A549 (cell line): Measurements from ENCODE around the gene CCDC197. TPM values are rescaled to one million over a fixed set of nuclear protein-coding genes. Genes with fewer than 3 reads are reported as not detected.

ENCODE experiments used
- ATAC-seq, 2 experiments: fragments of 200-7000 bp in 1 of 2; fragments of >200 bp in 1 of 2; cut with Nextera tagmentation in 1 of 2; cut with Tn5 transposase in 1 of 2; 3 replicates each; pipeline versions ENCODE4 v1.8.0 to v1.9.1; 2018 to 2020; ENCODE audit warnings: mild to moderate bottlenecking in 1 of 2, moderate library complexity in 1 of 2
- CTCF ChIA-PET: fragments of 300-600 bp; sonication (Branson Sonifier 250); formaldehyde crosslinking; extraction: SDS; loops from one replicate; lab custom pipeline; 2021; ENCODE audit warnings: antibody characterized with exemption, inconsistent platforms; lab: Yijun Ruan, JAX
- POLR2A ChIA-PET: fragments of 350-600 bp; formaldehyde crosslinking; extraction: SDS; loops from one replicate; lab custom pipeline; 2021; ENCODE audit warnings: antibody characterized with exemption, inconsistent platforms; lab: Yijun Ruan, JAX
- DNase-seq, 2 experiments: peaks; one replicate each; pipeline versions ENCODE4 v3.0.0 to v3.0.0-alpha.2; 2011 to 2016; ENCODE audit warnings: low read depth in 1 of 2, low spot score in 1 of 2
- FAIRE-seq: peaks from 2 replicates; lab custom pipeline; 2011; peaks lifted over from hg19 to GRCh38; lab: Jason Lieb, UNC
- H3K27ac ChIP-seq, 2 experiments: fragments of >200 bp; sonication (Bioruptor Twin); formaldehyde crosslinking; 3 replicates each; pipeline ENCODE4 v1.5.1; 2016 to 2017
- H3K4me1 ChIP-seq: fragments of >200 bp; sonication (Bioruptor Twin); formaldehyde crosslinking; 3 replicates; pipeline ENCODE4 v1.6.1; 2016
- H3K4me2 ChIP-seq: fragments of >200 bp; sonication (Bioruptor Twin); formaldehyde crosslinking; 3 replicates; pipeline ENCODE4 v1.6.1; 2016
- H3K4me3 ChIP-seq: fragments of >200 bp; sonication (Bioruptor Twin); formaldehyde crosslinking; 3 replicates; pipeline ENCODE4 v1.5.1; 2016
- H3K9me3 ChIP-seq: fragments of >200 bp; sonication (Bioruptor Twin); formaldehyde crosslinking; 3 replicates; pipeline ENCODE4 v1.6.1; 2016
- CHD2 ChIP-seq: fragments of 150-350 bp; IDR thresholded peaks from 2 replicates; pipeline ENCODE4 v1.6.1; 2014; ENCODE audit warnings: low read length; ENCODE audit not compliant: partially characterized antibody
- CHD4 ChIP-seq: fragments of 200-600 bp; sonication (generic); IDR thresholded peaks from 2 replicates; pipeline ENCODE4 v1.6.1; 2016; ENCODE audit warnings: antibody characterized with exemption, mild to moderate bottlenecking, borderline replicate concordance
- E2F6 ChIP-seq: IDR thresholded peaks from 2 replicates; pipeline ENCODE4 v1.6.1; 2012; ENCODE audit warnings: low read depth, borderline replicate concordance
- ELK1 ChIP-seq: fragments of 150-350 bp; IDR thresholded peaks from 2 replicates; pipeline ENCODE4 v1.6.1; 2014; ENCODE audit warnings: low read depth, mild to moderate bottlenecking, low read length
- EP300 ChIP-seq, 2 experiments: fragments of >200 bp; sonication (Bioruptor Twin); formaldehyde crosslinking; IDR thresholded peaks; 2 replicates in 1 of 2; 3 replicates in 1 of 2; pipeline ENCODE4 v1.6.1; 2016 to 2017
- ESRRA ChIP-seq: fragments of 150-350 bp; IDR thresholded peaks from 2 replicates; pipeline ENCODE4 v1.6.1; 2014; ENCODE audit warnings: mild to moderate bottlenecking, low read length, borderline replicate concordance
- FOXS1 ChIP-seq: fragments of 250-450 bp; sonication (Bioruptor Pico); IDR thresholded peaks from 2 replicates; pipeline ENCODE4 v1.5.0; 2020; ENCODE audit warnings: mild to moderate bottlenecking, moderate library complexity
- GATA3 ChIP-seq: IDR thresholded peaks from 2 replicates; pipeline ENCODE4 v1.6.1; 2012; ENCODE audit warnings: borderline replicate concordance
- HMGXB4 ChIP-seq: fragments of 250-450 bp; sonication (Bioruptor Pico); IDR thresholded peaks from 2 replicates; pipeline ENCODE4 v1.5.0; 2021; ENCODE audit warnings: mild to moderate bottlenecking, moderate library complexity, borderline replicate concordance
- HOXB13 ChIP-seq: fragments of 250-450 bp; sonication (Bioruptor Pico); IDR thresholded peaks from 2 replicates; pipeline ENCODE4 v1.5.0; 2020; ENCODE audit warnings: low read depth, mild to moderate bottlenecking, moderate library complexity
- JUNB ChIP-seq: fragments of >200 bp; sonication (Bioruptor Twin); formaldehyde crosslinking; IDR thresholded peaks from 2 replicates; pipeline ENCODE4 v1.6.1; 2016
- KDM5A ChIP-seq: fragments of 200-600 bp; sonication (generic); IDR thresholded peaks from 2 replicates; pipeline ENCODE4 v1.6.1; 2016; ENCODE audit warnings: antibody characterized with exemption, mild to moderate bottlenecking
- PBX3 ChIP-seq: IDR thresholded peaks from 2 replicates; pipeline ENCODE4 v1.6.1; 2012
- RAD21 ChIP-seq, 2 experiments: fragments of >200 bp in 1 of 2; sonication (Bioruptor Twin) in 1 of 2; formaldehyde crosslinking in 1 of 2; IDR thresholded peaks in 1 of 2; conservative IDR thresholded peaks in 1 of 2; 2 replicates in 1 of 2; 3 replicates in 1 of 2; pipeline ENCODE4 v1.6.1; 2012 to 2018; ENCODE audit warnings: inconsistent platforms in 1 of 2
- REST ChIP-seq: fragments of 200-600 bp; sonication (generic); IDR thresholded peaks from 2 replicates; pipeline ENCODE4 v1.6.1; 2016; ENCODE audit warnings: antibody characterized with exemption, mild to moderate bottlenecking, moderate library complexity
- SREBF2 ChIP-seq: fragments of 450-650 bp; IDR thresholded peaks from 2 replicates; pipeline ENCODE4 v1.6.1; 2014; ENCODE audit warnings: mild to moderate bottlenecking, moderate library complexity
- TP53 ChIP-seq: fragments of 250-450 bp; sonication (Bioruptor Pico); IDR thresholded peaks from 2 replicates; pipeline ENCODE4 v1.5.0; 2021; ENCODE audit warnings: mild to moderate bottlenecking, moderate library complexity
- USF2 ChIP-seq: fragments of 450-650 bp; IDR thresholded peaks from 2 replicates; pipeline ENCODE4 v1.6.1; 2014; ENCODE audit warnings: antibody characterized with exemption
- ZNF302 ChIP-seq: fragments of 250-450 bp; sonication (Bioruptor Pico); IDR thresholded peaks from 2 replicates; pipeline ENCODE4 v1.9.0; 2021; ENCODE audit warnings: inconsistent platforms, mild to moderate bottlenecking, moderate library complexity
- ZSCAN20 ChIP-seq: fragments of 250-450 bp; sonication (Bioruptor Pico); IDR thresholded peaks from 2 replicates; pipeline ENCODE4 v1.8.0; 2022; ENCODE audit warnings: mild to moderate bottlenecking, moderate library complexity
- WGBS: methylation state at CpG from one replicate; pipeline ENCODE4 v1.1.6; 2017; ENCODE audit errors: missing lambda C conversion rate; 5-methylcytosine and 5-hydroxymethylcytosine counted together
- polyA plus RNA-seq, 4 experiments: library from polyadenylated mRNA; depleted of rRNA in 3 of 4; stranded (reverse); fragments of >200 nt; fragmentation: RNase III in 1 of 4; extraction: RNeasy Plus Mini Kit Qiagen cat#74134 plus additional on column Dnase treatment in 1 of 4; gene quantifications; 2 replicates in 3 of 4; 3 replicates in 1 of 4; pipeline ENCODE4 v1.2.3, GENCODE V29; 2011 to 2017

Gene CCDC197
- polyA plus RNA-seq, 2 of the 4 experiments (the other 2 are of a cell fraction): not detected

- CTCF ChIA-PET: interaction anchor here (1.0 to 25.8 kb wide), 6 partner anchors 9 to 62 kb away, joined by 3 to 601 read pairs (median 8); no protein-coding TSS in a partner anchor
- ATAC-seq (no peak), DNase-seq (no peak), FAIRE-seq (no peak)
- Histone ChIP-seq H3K27ac (no peak overlapping the region), H3K4me3 (no peak overlapping the region), H3K4me1 (no peaks in the 10 kb centered on the region), H3K4me2 (no peak overlapping the region), H3K9me3 (no peaks in the 10 kb centered on the region)
- 74% methylated on average over 6 of the region's 6 CpGs for WGBS
- TF ChIP-seq FOXS1 (CRISPR knock-in tag) (no peak), CHD4 (no peak), REST (no peak), USF2 (no peak), ESRRA (no peak), HOXB13 (CRISPR knock-in tag) (no peak), GATA3 (no peak), SREBF2 (no peak), ZNF302 (CRISPR knock-in tag) (no peak), KDM5A (no peak), ELK1 (no peak), EP300 (IDR thresholded peaks at IDR 0.05) (no peak), RAD21 (conservative IDR thresholded peaks at IDR 0.05 in 1 of 2, IDR thresholded peaks at IDR 0.05 in 1 of 2) (no peak), HMGXB4 (CRISPR knock-in tag) (no peak), JUNB (no peak), CHD2 (no peak), TP53 (CRISPR knock-in tag) (no peak)
- POLR2A ChIA-PET: no interaction called here
Observed at GRCh38 chr14:93972618-93973205, 24.4 kb upstream of the CCDC197 start.

GRCh38 chr14:93973607-93974006 is 23.5 kb upstream of the CCDC197 start:
- DNase-seq (no peak), ATAC-seq (no peak), FAIRE-seq (no peak)
- Histone ChIP-seq H3K4me3 (no peak overlapping the region), H3K4me1 (no peaks in the 10 kb centered on the region), H3K27ac (no peak overlapping the region), H3K4me2 (no peak overlapping the region), H3K9me3 (no peaks in the 10 kb centered on the region)
- CTCF ChIA-PET: interaction anchor here (1.0 to 25.8 kb wide), 6 partner anchors 10 to 61 kb away, joined by 3 to 601 read pairs (median 8); no protein-coding TSS in a partner anchor
- WGBS: 61% methylated on average over 6 of the region's 6 CpGs
- TF ChIP-seq ZSCAN20 (no peak), PBX3 (no peak), E2F6 (no peak)
- POLR2A ChIA-PET: no interaction called here
